ENCODE results near the gene GCNT3.
"Not testable (repeated sequence)": the region's sequence is repeated elsewhere in the genome, so short reads cannot be mapped to it uniquely, and the experiment has no call there.

GCNT3 gene

DNA sequence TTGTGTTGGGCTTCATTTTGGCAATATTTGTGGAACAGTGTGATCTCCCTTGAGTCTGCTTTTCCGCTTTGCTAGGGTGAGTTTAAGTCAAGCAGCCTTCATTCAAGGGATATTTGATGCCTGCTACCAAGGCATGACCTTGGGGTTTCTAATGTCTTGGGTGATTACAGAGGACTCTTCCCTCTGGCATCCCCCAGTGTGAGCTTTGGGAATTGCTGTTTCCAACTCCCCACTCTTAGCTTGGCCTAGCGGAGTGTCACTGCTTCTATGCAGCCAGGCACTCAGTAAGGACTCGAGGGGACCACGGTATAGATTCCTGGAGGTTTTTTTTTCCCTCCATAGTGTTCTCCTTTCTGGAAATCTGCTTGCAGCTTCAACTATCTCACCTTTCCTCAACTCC lies 21.1 kb downstream of the GCNT3 start:
- POLR2A ChIA-PET: no interaction called here

DNA sequence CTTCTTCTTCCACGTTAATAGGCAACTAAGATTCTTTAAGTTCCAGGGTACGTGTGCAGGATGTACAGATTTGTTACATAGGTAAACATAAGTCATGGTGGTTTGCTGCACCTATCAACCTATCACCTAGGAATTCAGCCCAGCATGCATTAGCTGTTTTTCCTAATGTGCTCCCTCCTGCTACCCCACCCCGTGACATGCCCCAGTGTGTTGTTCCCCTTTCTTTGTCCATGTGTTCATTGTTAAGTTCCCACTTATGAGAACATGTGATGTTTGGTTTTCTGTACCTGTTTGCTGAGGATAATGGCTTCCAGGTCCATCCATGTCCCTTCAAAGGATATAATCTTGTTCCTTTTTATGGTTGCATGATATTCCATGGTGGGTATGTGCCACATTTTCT lies 24.6 kb downstream of the GCNT3 start:
- no peaks in the 10 kb centered on the region for H3K9me3 ChIP-seq (ENCODE audit: control insufficient read depth, insufficient read depth, low read depth, low read length)
- H3K4me1 ChIP-seq (ENCODE audit: control insufficient read depth, insufficient read depth, low read length): no peaks in the 10 kb centered on the region
- no peak overlapping the region for H3K27ac ChIP-seq (ENCODE audit: extremely low read depth, low read depth, low read length)
- TF ChIP-seq ZNF146 (tag by site-specific recombination; IDR thresholded peaks at IDR 0.05) (peak; percentile 69), ZNF394 (tag by site-specific recombination; IDR thresholded peaks at IDR 0.05; ENCODE audit: borderline replicate concordance) (no peak)
- CTCF ChIA-PET: interaction anchor here (1.0 to 6.5 kb wide), 3 partner anchors 11 to 104 kb away, joined by 3 to 39 read pairs (median 3); no protein-coding TSS in a partner anchor
- POLR2A ChIA-PET: no interaction called here
- H3K4me3 ChIP-seq (ENCODE audit: low read depth, low read length): no peak overlapping the region
- H3K36me3 ChIP-seq (ENCODE audit: control insufficient read depth in 2 of 2, insufficient read depth in 1 of 2, low read length in 2 of 2): peaks cover 0 to 22% of the 10 kb centered on the region in 2 experiments

More for the DNA sequence above, 21.1 kb downstream of the GCNT3 start:
- CTCF ChIA-PET: interaction anchor here (0.7 to 6.5 kb wide), 4 partner anchors 9 to 104 kb away, joined by 3 to 39 read pairs (median 4); no protein-coding TSS in a partner anchor
- no peak for TF ChIP-seq ZNF426 (tag by site-specific recombination; IDR thresholded peaks at IDR 0.05)
- TF ChIP-seq MZF1 (tag by site-specific recombination; IDR thresholded peaks at IDR 0.05; ENCODE audit: borderline replicate concordance): 0 out of 2 replicates have a peak, but pooled peaks have one; percentile 18
- TF ChIP-seq, protein P1, sequence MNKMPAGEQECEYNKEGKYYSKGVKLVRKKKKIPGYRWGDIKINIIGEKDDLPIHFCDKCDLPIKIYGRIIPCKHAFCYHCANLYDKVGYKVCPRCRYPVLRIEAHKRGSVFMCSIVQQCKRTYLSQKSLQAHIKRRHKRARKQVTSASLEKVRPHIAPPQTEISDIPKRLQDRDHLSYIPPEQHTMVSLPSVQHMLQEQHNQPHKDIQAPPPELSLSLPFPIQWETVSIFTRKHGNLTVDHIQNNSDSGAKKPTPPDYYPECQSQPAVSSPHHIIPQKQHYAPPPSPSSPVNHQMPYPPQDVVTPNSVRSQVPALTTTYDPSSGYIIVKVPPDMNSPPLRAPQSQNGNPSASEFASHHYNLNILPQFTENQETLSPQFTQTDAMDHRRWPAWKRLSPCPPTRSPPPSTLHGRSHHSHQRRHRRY (tag by site-specific recombination; IDR thresholded peaks at IDR 0.05): no peak
- TF ChIP-seq, protein P2, sequence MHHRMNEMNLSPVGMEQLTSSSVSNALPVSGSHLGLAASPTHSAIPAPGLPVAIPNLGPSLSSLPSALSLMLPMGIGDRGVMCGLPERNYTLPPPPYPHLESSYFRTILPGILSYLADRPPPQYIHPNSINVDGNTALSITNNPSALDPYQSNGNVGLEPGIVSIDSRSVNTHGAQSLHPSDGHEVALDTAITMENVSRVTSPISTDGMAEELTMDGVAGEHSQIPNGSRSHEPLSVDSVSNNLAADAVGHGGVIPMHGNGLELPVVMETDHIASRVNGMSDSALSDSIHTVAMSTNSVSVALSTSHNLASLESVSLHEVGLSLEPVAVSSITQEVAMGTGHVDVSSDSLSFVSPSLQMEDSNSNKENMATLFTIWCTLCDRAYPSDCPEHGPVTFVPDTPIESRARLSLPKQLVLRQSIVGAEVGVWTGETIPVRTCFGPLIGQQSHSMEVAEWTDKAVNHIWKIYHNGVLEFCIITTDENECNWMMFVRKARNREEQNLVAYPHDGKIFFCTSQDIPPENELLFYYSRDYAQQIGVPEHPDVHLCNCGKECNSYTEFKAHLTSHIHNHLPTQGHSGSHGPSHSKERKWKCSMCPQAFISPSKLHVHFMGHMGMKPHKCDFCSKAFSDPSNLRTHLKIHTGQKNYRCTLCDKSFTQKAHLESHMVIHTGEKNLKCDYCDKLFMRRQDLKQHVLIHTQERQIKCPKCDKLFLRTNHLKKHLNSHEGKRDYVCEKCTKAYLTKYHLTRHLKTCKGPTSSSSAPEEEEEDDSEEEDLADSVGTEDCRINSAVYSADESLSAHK (tag by site-specific recombination; IDR thresholded peaks at IDR 0.05): 0 out of 2 replicates have a peak, but pooled peaks have one; percentile 13
- Histone ChIP-seq H3K9me3 (ENCODE audit: control insufficient read depth, insufficient read depth, low read depth, low read length) (no peaks in the 10 kb centered on the region), H3K36me3 (ENCODE audit: control insufficient read depth in 2 of 2, insufficient read depth in 1 of 2, low read length in 2 of 2) (peaks cover 0 to 5% of the 10 kb centered on the region in 2 experiments; a peak in 1 of 3 replicates), H3K27ac (ENCODE audit: extremely low read depth, low read depth, low read length) (no peak overlapping the region), H3K4me3 (ENCODE audit: low read depth, low read length) (no peak overlapping the region), H3K4me1 (ENCODE audit: control insufficient read depth, insufficient read depth, low read length) (no peaks in the 10 kb centered on the region)

DNA sequence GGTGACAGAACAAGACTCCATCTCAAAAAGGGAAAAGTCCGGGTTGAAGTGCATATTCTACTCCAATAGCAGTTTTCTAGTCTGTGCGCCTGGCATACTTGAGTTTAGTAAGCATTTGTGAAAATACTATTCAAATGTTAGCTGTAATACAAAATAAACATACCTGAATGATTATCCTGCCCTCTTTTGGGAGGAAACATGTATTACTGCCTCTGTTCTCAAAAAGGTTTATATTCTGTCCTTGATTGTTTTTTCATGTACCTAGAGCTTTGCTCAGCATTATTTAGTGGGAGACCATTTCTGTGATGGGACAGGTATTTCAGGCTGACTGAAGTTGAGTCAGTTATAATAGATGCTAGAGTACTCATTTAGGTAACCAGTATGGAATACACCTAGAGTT lies 25.9 kb downstream of the GCNT3 start:
- ChIA-PET POLR2A (interaction anchor here (1.5 kb wide), 1 partner anchor 20 kb away, joined by 3 read pairs; the partner anchor contains the start of gene GTF2A2), CTCF (interaction anchor here (0.7 to 6.5 kb wide), 2 partner anchors 105 to 120 kb away, joined by 3 to 39 read pairs; no protein-coding TSS in a partner anchor)
- H3K27ac ChIP-seq (ENCODE audit: extremely low read depth, low read depth, low read length); H3K4me3 ChIP-seq (ENCODE audit: low read depth, low read length); H3K9me3 ChIP-seq (ENCODE audit: control insufficient read depth, insufficient read depth, low read depth, low read length); H3K4me1 ChIP-seq (ENCODE audit: control insufficient read depth, insufficient read depth, low read length): not testable (repeated sequence)
- peaks cover 0 to 22% of the 10 kb centered on the region in 2 experiments for H3K36me3 ChIP-seq (ENCODE audit: control insufficient read depth in 2 of 2, insufficient read depth in 1 of 2, low read length in 2 of 2)
- TF ChIP-seq ZNF654 (tag by site-specific recombination; IDR thresholded peaks at IDR 0.05; ENCODE audit: low read depth): 0 out of 2 replicates have a peak, but pooled peaks have one; percentile 10

DNA sequence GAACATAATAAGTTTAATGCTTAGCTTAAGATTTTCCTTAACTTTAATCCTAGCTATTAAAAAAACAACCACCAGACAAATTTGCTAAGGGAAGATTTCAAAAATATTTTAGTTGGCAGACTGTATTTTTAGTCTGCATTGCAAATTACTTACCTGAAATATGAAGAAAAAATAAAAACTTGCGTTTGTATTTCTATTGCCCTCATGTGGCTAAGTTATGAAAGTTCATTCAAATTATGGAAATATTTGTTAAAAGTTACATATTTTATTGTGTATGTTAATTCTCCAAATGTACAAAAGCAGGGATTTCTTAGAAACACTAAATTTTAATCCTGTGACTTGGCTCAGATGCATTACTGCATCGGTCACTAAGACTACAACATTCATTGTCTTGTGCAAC lies 30.8 kb downstream of the GCNT3 start:
- no peak overlapping the region for H3K4me3 ChIP-seq (ENCODE audit: low read depth, low read length)
- no peaks in the 10 kb centered on the region for H3K4me1 ChIP-seq (ENCODE audit: control insufficient read depth, insufficient read depth, low read length)
- TF ChIP-seq RBAK (tag by site-specific recombination; IDR thresholded peaks at IDR 0.05): no peak
- TF ChIP-seq, protein P3, sequence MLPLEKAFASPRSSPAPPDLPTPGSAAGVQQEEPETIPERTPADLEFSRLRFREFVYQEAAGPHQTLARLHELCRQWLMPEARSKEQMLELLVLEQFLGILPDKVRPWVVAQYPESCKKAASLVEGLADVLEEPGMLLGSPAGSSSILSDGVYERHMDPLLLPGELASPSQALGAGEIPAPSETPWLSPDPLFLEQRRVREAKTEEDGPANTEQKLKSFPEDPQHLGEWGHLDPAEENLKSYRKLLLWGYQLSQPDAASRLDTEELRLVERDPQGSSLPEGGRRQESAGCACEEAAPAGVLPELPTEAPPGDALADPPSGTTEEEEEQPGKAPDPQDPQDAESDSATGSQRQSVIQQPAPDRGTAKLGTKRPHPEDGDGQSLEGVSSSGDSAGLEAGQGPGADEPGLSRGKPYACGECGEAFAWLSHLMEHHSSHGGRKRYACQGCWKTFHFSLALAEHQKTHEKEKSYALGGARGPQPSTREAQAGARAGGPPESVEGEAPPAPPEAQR (tag by site-specific recombination; IDR thresholded peaks at IDR 0.05): no peak
- no peak for TF ChIP-seq ZNF791 (tag by site-specific recombination; IDR thresholded peaks at IDR 0.05)
- no peak for TF ChIP-seq KLF7 (tag by site-specific recombination; IDR thresholded peaks at IDR 0.05; ENCODE audit: borderline replicate concordance)
- no peak for TF ChIP-seq ZBTB1 (tag by site-specific recombination; IDR thresholded peaks at IDR 0.05)
- no peak for TF ChIP-seq ZNF423 (tag by site-specific recombination; IDR thresholded peaks at IDR 0.05)
- no peak for TF ChIP-seq ZNF521 (tag by site-specific recombination; IDR thresholded peaks at IDR 0.05)
- TF ChIP-seq SCRT1 (tag by site-specific recombination; IDR thresholded peaks at IDR 0.05; ENCODE audit: borderline replicate concordance): no peak
- TF ChIP-seq, protein P4, sequence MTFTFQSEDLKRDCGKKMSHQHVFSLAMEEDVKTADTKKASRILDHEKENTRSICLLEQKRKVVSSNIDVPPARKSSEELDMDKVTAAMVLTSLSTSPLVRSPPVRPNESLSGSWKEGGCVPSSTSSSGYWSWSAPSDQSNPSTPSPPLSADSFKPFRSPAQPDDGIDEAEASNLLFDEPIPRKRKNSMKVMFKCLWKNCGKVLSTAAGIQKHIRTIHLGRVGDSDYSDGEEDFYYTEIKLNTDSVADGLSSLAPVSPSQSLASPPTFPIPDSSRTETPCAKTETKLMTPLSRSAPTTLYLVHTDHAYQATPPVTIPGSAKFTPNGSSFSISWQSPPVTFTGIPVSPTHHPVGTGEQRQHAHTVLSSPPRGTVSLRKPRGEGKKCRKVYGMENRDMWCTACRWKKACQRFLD (tag by site-specific recombination; IDR thresholded peaks at IDR 0.05): no peak
- no peak for TF ChIP-seq ZNF19 (tag by site-specific recombination; IDR thresholded peaks at IDR 0.05; ENCODE audit: low read depth)
- H3K9me3 ChIP-seq (ENCODE audit: control insufficient read depth, insufficient read depth, low read depth, low read length): no peaks in the 10 kb centered on the region
- no peak overlapping the region for H3K27ac ChIP-seq (ENCODE audit: extremely low read depth, low read depth, low read length)
- CTCF ChIA-PET: interaction anchor here (0.6 to 2.6 kb wide), 3 partner anchors 48 to 109 kb away, joined by 3 to 11 read pairs (median 3); no protein-coding TSS in a partner anchor
- POLR2A ChIA-PET: interaction anchor here (1.4 kb wide), 1 partner anchor 15 kb away, joined by 5 read pairs; the partner anchor contains the start of gene GTF2A2
- peaks cover 4 to 38% of the 10 kb centered on the region in 2 experiments for H3K36me3 ChIP-seq (ENCODE audit: control insufficient read depth in 2 of 2, insufficient read depth in 1 of 2, low read length in 2 of 2)

Data from HEK293 (cell line).